ENCODE data around the gene CTRB2. TPM values are rescaled to one million over a fixed set of nuclear protein-coding genes. Genes with fewer than 3 reads are reported as not detected.

CTRB2 gene
- total RNA-seq, 8 experiments from 2014 or later: 0.07 to 0.87 (median 0.29) TPM; not detected in 1

DNA sequence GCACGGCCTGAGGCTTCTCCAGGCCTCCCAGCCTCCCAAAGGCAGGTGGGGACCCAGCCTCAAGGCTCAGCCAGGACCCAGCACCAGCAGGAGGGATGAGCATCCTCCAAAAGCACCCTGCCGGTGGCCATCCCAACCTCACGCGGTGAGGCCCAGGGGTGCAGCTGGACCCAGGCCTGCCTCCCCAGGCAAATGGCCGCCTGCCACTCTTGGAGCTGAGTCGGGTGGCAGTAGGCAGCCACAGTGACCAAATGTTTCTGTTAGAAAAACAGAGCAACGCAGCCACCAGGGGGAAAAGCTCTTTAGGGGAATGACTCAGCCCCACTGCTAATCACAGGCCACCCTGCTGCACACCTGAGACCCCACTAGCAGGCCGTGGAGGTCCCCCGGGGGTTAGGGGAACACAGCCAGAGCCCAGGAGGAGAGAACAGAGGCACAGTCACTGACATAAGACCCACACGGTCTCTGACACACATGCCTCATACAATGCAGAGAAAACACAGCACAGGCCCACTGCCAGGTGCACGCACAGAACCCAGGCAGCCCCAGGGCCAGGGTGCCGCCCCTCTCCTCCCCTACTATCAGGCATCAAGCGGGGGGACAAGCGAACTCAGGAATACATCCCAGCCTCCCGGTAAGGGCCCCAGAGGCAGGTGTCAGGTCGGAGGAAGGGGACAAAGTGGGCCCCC, 32.0 kb upstream of the CTRB2 start:
- Histone ChIP-seq H3K27ac (peak overlapping the region in 1 of 2 donors; percentile 75), H3K4me1 (replicated peaks in 1 of 2) (peaks cover 14 to 22% of the 10 kb centered on the region in 2 donors), H3K4me3 (no peak overlapping the region)
- WGBS, 10 experiments: 60 to 97% (median 80%) methylated on average over 1 to 6 of the region's 16 CpGs; no CpG with 5 or more reads in 5 of the 10 experiments
- peak in 5 of 8 experiments; percentile 16 to 42 (median 32) for ATAC-seq (replicated peaks in 6 of 8)
- in situ Hi-C loops (cut with MboI; ENCODE audit: low pct_unique_long_range_greater_than_20kb in 2 of 9, low sequenced_read_pairs in 9 of 9, unreplicated experiment in 9 of 9): loop anchor here in 1 of 9 experiments (25.0 kb wide), 1 partner anchor 148 kb away; no protein-coding TSS in a partner anchor

DNA sequence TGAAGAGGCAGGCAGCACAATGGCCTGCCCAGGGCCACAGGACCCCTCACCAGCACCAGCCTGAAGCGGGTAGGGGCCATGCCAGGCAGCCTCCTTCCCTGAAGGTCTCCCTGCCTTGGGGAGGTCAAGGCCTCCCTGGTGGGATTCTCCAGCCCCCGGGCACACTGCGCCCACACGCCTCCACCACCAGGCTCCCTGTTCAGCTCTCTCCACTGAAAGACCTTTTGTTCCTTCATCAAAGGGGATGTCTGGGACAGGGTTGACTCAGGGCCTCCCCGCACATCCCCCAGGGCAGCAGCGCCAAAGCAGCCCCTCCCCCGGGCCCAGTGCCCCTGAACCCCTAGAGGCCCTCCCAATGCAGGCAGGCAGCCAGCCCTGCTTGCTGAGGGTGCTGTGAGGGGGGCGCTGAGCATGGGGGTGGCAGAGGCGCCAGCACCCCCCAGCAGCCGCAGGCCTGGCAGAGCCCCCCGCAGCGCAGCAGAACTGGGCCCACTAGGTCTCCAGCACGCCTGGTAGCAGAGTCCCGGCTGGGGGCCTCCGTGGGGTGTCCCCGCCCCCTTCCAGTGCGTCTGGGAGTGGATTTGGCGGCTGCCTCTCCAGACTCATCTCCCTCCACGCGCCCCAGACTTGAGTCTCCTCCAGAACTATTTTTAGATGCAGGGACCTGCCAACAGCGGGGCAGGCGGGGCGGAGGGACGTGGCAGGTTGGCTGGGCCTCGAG, 31.3 kb upstream of the CTRB2 start:
- Histone ChIP-seq H3K27ac (peak overlapping the region in 1 of 2 donors; percentile 75), H3K4me3 (no peak overlapping the region), H3K4me1 (replicated peaks in 1 of 2) (peaks cover 15 to 23% of the 10 kb centered on the region in 2 donors)
- ATAC-seq (replicated peaks in 6 of 8): peak; percentile 5 to 73 (median 68)
- in situ Hi-C loops (cut with MboI; ENCODE audit: low pct_unique_long_range_greater_than_20kb in 2 of 9, low sequenced_read_pairs in 9 of 9, unreplicated experiment in 9 of 9): loop anchor here in 1 of 9 experiments (25.0 kb wide), 1 partner anchor 149 kb away; no protein-coding TSS in a partner anchor
- WGBS, 10 experiments: 33 to 70% (median 41%) methylated on average over 1 to 12 of the region's 25 CpGs; no CpG with 5 or more reads in 7 of the 10 experiments

DNA sequence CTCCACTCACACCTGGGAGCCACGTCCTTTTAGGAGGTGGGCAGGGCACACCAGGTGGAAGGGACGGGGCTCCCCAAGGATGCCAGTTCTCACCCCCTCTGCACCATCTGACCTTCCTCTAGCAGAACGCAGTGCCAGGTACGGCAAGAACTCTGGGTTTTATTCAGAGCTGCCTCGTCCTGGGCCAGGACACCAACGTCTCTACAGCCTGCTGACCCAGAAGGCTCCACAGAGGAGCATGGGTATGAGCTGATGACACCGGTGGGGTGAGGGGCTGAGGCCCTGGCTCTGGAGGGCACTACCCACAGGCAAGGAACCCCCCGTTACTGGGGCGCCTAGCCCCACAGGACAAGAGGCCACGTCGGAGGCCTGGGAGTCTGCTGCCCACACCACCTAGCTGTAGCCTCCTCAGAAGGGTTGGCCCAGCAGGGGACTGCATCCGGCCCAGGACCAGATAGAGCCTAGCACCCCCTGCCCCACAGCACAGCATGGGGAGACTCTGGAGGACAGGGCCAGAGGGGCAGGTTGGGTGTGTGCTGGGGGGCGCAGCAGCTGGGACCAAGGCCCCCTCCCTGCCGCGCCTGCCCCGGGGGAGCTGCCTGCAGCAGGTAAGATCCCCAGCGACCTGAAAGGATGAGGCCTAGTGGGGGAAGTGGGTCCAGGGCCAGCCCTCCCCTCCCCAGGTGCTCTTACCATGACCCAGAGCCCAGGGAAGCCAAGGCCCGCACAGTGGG, 30.6 kb upstream of the CTRB2 start:
- Histone ChIP-seq H3K4me3 (no peak overlapping the region), H3K27ac (peak overlapping the region in 1 of 2 donors; percentile 75), H3K4me1 (replicated peaks in 1 of 2) (peaks cover 15 to 23% of the 10 kb centered on the region in 2 donors)
- no peak for ATAC-seq (replicated peaks in 6 of 8)
- WGBS, 10 experiments: 100% methylated on average over 2 of the region's 18 CpGs; no CpG with 5 or more reads in 9 of the 10 experiments
- in situ Hi-C loops (cut with MboI; ENCODE audit: low pct_unique_long_range_greater_than_20kb in 2 of 9, low sequenced_read_pairs in 9 of 9, unreplicated experiment in 9 of 9): loop anchor here in 1 of 9 experiments (25.0 kb wide), 1 partner anchor 150 kb away; no protein-coding TSS in a partner anchor

DNA sequence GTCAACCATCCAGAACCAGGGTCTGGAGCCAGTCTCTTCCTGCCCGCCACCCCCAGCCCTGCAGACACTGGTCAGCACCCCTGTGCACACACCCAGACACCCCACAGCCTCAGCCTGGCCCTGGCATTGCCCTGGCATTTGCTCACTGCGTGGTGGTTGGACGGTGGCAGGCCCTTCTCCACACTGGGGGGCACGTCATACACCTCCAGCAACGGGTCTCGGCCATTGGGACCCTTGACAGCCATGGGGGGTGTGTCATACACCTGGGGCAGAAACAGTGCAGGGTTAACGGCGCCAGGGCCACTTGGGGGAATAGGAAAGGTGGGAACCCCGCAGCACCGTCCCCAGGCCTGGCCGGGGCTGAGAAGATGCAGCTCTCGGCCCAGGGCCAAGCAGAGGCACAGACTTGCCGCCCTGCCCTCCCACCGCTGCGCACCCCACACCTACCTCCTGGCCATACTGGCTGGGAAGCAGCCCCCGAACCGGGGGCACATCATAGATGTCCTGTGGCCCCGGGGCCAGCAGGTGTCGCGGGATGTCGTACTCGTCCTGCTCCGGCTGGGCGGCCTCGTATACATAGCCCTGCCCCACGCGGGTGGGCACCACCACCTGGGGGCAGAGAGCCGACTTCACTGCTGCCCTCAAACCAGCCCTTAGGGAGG, 29.9 kb upstream of the CTRB2 start:
- H3K4me3 ChIP-seq: no peak overlapping the region
- H3K27ac ChIP-seq: no peak overlapping the region
- WGBS, 10 experiments: 70 to 100% (median 100%) methylated on average over 1 to 2 of the region's 28 CpGs; no CpG with 5 or more reads in 7 of the 10 experiments
- no peak for ATAC-seq (replicated peaks in 6 of 8)
- peaks cover 15 to 23% of the 10 kb centered on the region in 2 donors for H3K4me1 ChIP-seq (replicated peaks in 1 of 2)
- in situ Hi-C loops (cut with MboI; ENCODE audit: low pct_unique_long_range_greater_than_20kb in 2 of 9, low sequenced_read_pairs in 9 of 9, unreplicated experiment in 9 of 9): loop anchor here in 1 of 9 experiments (25.0 kb wide), 1 partner anchor 150 kb away; no protein-coding TSS in a partner anchor

DNA sequence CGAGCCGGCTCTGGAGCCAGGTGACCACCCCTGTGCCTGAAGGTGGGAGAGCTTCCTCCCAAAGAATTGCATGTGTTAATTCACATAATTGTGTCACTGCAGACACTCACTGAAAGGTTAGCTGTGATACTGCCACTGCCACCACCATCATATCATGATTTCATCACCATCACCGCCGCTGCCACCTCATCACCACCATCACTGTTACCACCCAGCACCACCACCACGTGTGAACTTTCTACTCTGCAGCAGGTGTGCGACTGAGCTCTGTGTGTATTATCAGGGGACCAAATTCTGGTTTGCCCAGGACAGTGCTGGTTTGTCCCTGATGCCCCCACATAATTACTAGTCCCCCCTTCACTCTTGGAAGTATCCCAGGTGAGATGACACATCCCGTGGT, 29.3 kb upstream of the CTRB2 start:
- Histone ChIP-seq H3K4me1 (replicated peaks in 1 of 2) (peaks cover 15 to 23% of the 10 kb centered on the region in 2 donors), H3K27ac (no peak overlapping the region), H3K4me3 (no peak overlapping the region)
- no peak for ATAC-seq (replicated peaks in 6 of 8)
- WGBS, 10 experiments: 60 to 100% (median 83%) methylated on average over 1 to 3 of the region's 7 CpGs; no CpG with 5 or more reads in 5 of the 10 experiments
- in situ Hi-C loops (cut with MboI; ENCODE audit: low pct_unique_long_range_greater_than_20kb in 2 of 9, low sequenced_read_pairs in 9 of 9, unreplicated experiment in 9 of 9): loop anchor here in 1 of 9 experiments (25.0 kb wide), 1 partner anchor 151 kb away; no protein-coding TSS in a partner anchor

DNA sequence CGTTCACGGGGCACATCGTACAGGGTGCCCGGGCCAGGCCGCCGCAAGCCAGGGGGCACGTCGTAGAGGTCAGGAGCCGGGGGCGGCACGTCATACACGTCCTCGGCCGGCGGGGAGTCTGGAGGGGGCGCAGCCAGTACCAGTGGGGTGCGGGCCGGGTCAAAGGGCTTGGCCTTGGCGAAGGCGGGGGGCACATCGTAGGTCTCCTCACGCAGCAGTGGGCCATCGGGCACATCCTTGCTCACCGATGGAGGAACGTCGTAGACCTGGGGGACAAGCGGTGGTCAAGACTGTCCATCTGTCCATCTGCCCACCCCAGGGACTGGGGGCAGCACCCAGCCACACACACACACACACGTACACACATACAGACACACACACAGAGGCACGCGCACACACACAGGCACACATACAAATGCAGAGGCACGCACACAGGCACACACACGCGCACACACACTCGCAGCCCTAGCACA, 28.8 kb upstream of the CTRB2 start:
- WGBS, 10 experiments: 84% methylated on average over 5 of the region's 34 CpGs; no CpG with 5 or more reads in 9 of the 10 experiments
- ATAC-seq (replicated peaks in 6 of 8): no peak
- no peak overlapping the region for H3K27ac ChIP-seq
- in situ Hi-C loops (cut with MboI; ENCODE audit: low pct_unique_long_range_greater_than_20kb in 2 of 9, low sequenced_read_pairs in 9 of 9, unreplicated experiment in 9 of 9): loop anchor here in 1 of 9 experiments (25.0 kb wide), 1 partner anchor 152 kb away; no protein-coding TSS in a partner anchor
- no peak overlapping the region for H3K4me3 ChIP-seq
- H3K4me1 ChIP-seq (replicated peaks in 1 of 2): peaks cover 15 to 23% of the 10 kb centered on the region in 2 donors

DNA sequence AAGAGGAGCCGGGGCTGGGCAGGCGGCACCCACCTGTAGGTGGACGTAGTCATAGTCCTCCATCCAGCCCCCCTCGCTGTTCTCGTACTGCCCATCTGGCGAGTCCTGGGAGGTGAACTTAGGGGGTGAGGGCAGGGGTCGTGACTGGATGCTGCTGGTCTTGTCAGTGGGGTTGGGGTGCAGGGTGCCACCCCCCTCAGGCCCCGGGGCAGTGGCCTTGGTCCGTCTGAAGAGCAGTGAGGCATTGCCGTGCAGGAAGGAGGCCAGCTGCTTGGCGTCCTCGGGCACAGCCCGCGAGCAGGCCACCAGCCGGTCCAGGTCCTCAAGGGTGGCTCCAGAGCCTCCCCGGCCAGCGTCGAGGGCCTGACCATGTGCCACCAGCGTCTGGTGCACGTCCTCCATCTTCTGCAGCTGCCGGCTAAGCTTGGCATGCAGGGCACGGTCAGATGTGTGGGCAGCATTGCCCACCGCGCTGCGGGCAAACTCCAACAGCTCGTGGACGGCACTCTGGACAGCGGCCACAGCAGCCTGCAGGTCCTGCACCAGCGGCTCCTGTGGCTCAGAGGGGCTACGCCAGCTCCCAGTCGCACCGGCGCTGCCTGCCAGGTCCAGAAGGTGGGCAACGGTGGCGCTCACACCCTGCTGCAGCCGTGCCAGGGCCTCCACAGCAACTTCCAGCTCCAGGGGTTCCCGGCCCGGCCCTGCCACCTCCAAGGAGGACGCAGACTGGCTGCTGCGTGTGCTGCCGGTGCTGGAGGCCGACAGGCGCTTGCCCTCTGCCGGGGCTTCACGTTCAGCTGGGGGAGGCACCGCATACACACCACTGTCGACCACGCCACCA, 28.1 kb upstream of the CTRB2 start:
- 94 to 100% (median 100%) methylated on average over 1 to 3 of the region's 48 CpGs; no CpG with 5 or more reads in 7 of the 10 experiments for whole genome bisulfite sequencing, 10 experiments
- Histone ChIP-seq H3K4me3 (no peak overlapping the region), H3K27ac (no peak overlapping the region), H3K4me1 (replicated peaks in 1 of 2) (peaks cover 15 to 23% of the 10 kb centered on the region in 2 donors)
- in situ Hi-C loops (cut with MboI; ENCODE audit: low pct_unique_long_range_greater_than_20kb in 2 of 9, low sequenced_read_pairs in 9 of 9, unreplicated experiment in 9 of 9): loop anchor here in 1 of 9 experiments (25.0 kb wide), 1 partner anchor 152 kb away; no protein-coding TSS in a partner anchor
- ATAC-seq (replicated peaks in 6 of 8): no peak

DNA sequence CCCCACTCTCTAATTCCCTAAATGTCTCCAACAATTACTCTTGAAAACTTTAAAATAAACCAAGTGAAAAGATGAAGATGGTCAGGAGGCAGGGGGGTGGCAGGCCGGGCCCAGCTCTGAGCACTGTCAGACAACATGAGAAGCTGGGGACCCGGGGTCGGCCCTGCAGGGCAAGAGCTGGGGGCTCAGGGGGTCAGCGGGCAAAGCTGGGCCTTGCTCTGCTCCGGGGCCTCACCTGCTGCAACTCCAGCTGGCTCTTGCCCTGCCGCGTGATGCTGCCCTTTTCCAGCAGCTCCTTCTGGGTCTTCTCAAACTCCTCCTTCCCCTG, 26.6 kb upstream of the CTRB2 start:
- WGBS, 10 experiments: no CpG with 5 or more reads among the region's 7 CpGs
- in situ Hi-C loops (cut with MboI; ENCODE audit: low pct_unique_long_range_greater_than_20kb in 2 of 9, low sequenced_read_pairs in 9 of 9, unreplicated experiment in 9 of 9): loop anchor here in 1 of 9 experiments (25.0 kb wide), 1 partner anchor 154 kb away; no protein-coding TSS in a partner anchor
- Histone ChIP-seq H3K4me1 (replicated peaks in 1 of 2) (peaks cover 9 to 11% of the 10 kb centered on the region in 2 donors), H3K27ac (no peak overlapping the region), H3K4me3 (no peak overlapping the region)
- ATAC-seq (replicated peaks in 6 of 8): no peak

DNA sequence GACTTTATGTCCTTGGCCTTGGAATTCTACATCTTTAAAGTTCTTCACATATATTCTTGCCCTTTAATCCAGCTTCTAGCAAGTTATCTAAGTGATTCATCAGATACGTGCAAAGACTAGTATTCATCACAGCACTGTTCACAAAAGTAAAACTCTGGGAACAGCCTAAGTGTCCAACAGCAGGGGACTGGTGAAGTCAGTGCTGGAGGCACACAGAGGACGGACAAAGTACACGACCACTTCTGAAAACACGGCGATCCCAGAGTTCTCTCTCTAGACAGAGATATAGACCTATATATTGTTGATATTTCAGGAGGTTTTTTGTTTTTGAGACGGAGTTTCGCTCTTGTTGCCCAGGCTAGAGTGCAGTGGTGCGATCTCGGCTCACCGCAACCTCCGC, 24.6 kb upstream of the CTRB2 start:
- in situ Hi-C loops (cut with MboI; ENCODE audit: low pct_unique_long_range_greater_than_20kb in 2 of 9, low sequenced_read_pairs in 9 of 9, unreplicated experiment in 9 of 9): loop anchor here in 1 of 9 experiments (25.0 kb wide), 1 partner anchor 156 kb away; no protein-coding TSS in a partner anchor
- no peak for ATAC-seq (replicated peaks in 6 of 8)
- Histone ChIP-seq H3K4me1 (replicated peaks in 1 of 2) (peaks cover 3% of the 10 kb centered on the region in 2 donors), H3K27ac (no peak overlapping the region), H3K4me3 (no peak overlapping the region)
- 71 to 100% (median 93%) methylated on average over 1 to 9 of the region's 11 CpGs; no CpG with 5 or more reads in 1 of the 10 experiments for WGBS, 10 experiments

DNA sequence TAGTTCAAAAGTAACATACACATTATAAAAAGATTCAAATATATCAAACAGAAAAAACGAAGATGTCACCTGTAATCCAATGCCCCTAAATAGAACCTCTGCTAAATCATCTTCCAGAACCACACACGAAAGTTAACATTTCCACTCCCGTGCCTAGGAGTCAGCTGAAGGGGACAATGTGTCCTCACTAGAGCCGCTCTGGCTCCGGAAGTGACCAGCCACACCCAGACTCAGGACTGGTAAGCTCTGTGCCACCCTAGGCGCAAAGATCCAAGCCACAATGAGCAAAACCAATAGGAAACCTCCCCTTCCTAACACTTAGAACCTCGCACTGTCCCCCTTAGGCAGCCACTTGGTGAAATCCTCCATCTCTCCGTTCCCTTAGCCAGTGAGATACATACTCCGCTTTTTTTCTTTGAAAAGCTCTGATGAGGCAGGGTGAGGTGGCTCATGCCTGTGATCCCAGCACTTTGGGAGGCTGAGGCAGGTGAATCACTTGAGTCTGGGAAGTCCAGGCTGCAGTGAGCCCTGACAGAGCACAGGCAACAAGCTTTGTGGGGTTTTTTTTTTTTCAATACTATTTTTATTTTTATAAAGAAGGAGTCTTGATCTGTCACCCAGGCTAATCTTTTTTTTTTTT, 23.6 kb upstream of the CTRB2 start:
- H3K4me1 ChIP-seq (replicated peaks in 1 of 2): peaks cover 3% of the 10 kb centered on the region in 2 donors
- no peak for ATAC-seq (replicated peaks in 6 of 8)
- in situ Hi-C loops (cut with MboI; ENCODE audit: low pct_unique_long_range_greater_than_20kb in 2 of 9, low sequenced_read_pairs in 9 of 9, unreplicated experiment in 9 of 9): loop anchor here in 1 of 9 experiments (25.0 kb wide), 1 partner anchor 157 kb away; no protein-coding TSS in a partner anchor
- WGBS, 10 experiments: 63 to 100% (median 90%) methylated on average over 1 to 8 of the region's 9 CpGs; no CpG with 5 or more reads in 1 of the 10 experiments
- no peak overlapping the region for H3K27ac ChIP-seq
- no peak overlapping the region for H3K4me3 ChIP-seq
